MCF 10A (cell line): ENCODE results near the gene RFT1. TPM values are rescaled to one million over a fixed set of nuclear protein-coding genes. Genes with fewer than 3 reads are reported as not detected.
A peak's percentile ranks its signal among the peaks of the same experiment; 100 is the strongest.

ENCODE experiments used
- BruUV-seq: library from RNA; stranded (reverse); fragments of 400-500 nt; replicated peaks from 2 replicates; lab custom pipeline; 2021; lab: Mats Ljungman, UMichigan
- CTCF ChIA-PET: fragments of 300-600 bp; sonication (Branson Sonifier 250); formaldehyde crosslinking; extraction: SDS; loops from one replicate; lab custom pipeline; 2021; ENCODE audit warnings: antibody characterized with exemption, inconsistent platforms; lab: Yijun Ruan, JAX
- POLR2A ChIA-PET: fragments of 300-600, 350-650 bp; sonication (Branson Sonifier 250); formaldehyde crosslinking; extraction: SDS; loops from one replicate; lab custom pipeline; 2020; ENCODE audit warnings: antibody characterized with exemption, inconsistent platforms; lab: Yijun Ruan, JAX
- DNase-seq: peaks from one replicate; pipeline ENCODE4 v3.0.0-alpha.2; 2018; ENCODE audit not compliant: unreplicated experiment
- H3K27ac Mint-ChIP-seq: one replicate; pipeline ENCODE4 v1.8.0; 2022; ENCODE audit warnings: mild to moderate bottlenecking, low read depth, mixed read lengths; ENCODE audit not compliant: unreplicated experiment
- H3K27me3 Mint-ChIP-seq: one replicate; pipeline ENCODE4 v1.8.0; 2022; ENCODE audit warnings: mixed read lengths; ENCODE audit not compliant: insufficient read depth, unreplicated experiment
- H3K36me3 Mint-ChIP-seq: one replicate; pipeline ENCODE4 v1.8.0; 2022; ENCODE audit warnings: mild to moderate bottlenecking, moderate library complexity, mixed read lengths; ENCODE audit not compliant: insufficient read depth, unreplicated experiment
- H3K4me1 Mint-ChIP-seq: one replicate; pipeline ENCODE4 v1.8.0; 2022; ENCODE audit warnings: mixed read lengths; ENCODE audit not compliant: insufficient read depth, unreplicated experiment
- H3K4me3 Mint-ChIP-seq: one replicate; pipeline ENCODE4 v1.8.0; 2022; ENCODE audit warnings: mild to moderate bottlenecking, moderate library complexity, mixed read lengths; ENCODE audit not compliant: unreplicated experiment
- H3K9me3 Mint-ChIP-seq: one replicate; pipeline ENCODE4 v1.8.0; 2022; ENCODE audit warnings: mixed read lengths; ENCODE audit not compliant: unreplicated experiment
- CTCF ChIP-seq: fragments of 200-600 bp; IDR thresholded peaks from one replicate; pipeline ENCODE4 v1.8.0; 2022; ENCODE audit warnings: antibody characterized with exemption, mild to moderate bottlenecking; ENCODE audit not compliant: unreplicated experiment
- intact Hi-C: fragments of 100-400 bp; cut with micrococcal nuclease; formaldehyde crosslinking; loops from 2 replicates; pipeline ENCODE4 v1.14.1; 2022
- total RNA-seq: library from RNA; stranded (reverse); gene quantifications from 2 replicates; pipeline ENCODE4 v1.2.3, GENCODE V29; 2022

RFT1 gene
- total RNA-seq, 1 experiment from 2014 or later = 42.7 TPM

GRCh38 chr3:53154881-53155285 lies 24.6 kb upstream of the RFT1 start:
- no peaks in the 10 kb centered on the region for H3K27me3 Mint-ChIP-seq
- POLR2A ChIA-PET = interaction anchor here (0.6 to 2.0 kb wide), 2 partner anchors 16 to 24 kb away, joined by 3 to 6 read pairs; no protein-coding TSS in a partner anchor
- peaks cover 21% of the 10 kb centered on the region for H3K4me1 Mint-ChIP-seq
- BruUV-seq = no TSS peak
- H3K4me3 Mint-ChIP-seq = no peak overlapping the region
- no peak for TF ChIP-seq CTCF
- peak; percentile 56 for DNase-seq
- CTCF ChIA-PET = interaction anchor here (0.5 to 2.9 kb wide), 3 partner anchors 21 to 162 kb away, joined by 3 to 11 read pairs (median 7); no protein-coding TSS in a partner anchor
- intact Hi-C loops = no loop called here
- H3K27ac Mint-ChIP-seq = no peak overlapping the region
- no peaks in the 10 kb centered on the region for H3K9me3 Mint-ChIP-seq
- peaks cover 9% of the 10 kb centered on the region for H3K36me3 Mint-ChIP-seq

- H3K36me3 Mint-ChIP-seq = peaks cover 9% of the 10 kb centered on the region
- H3K27me3 Mint-ChIP-seq = no peaks in the 10 kb centered on the region
- H3K9me3 Mint-ChIP-seq = no peaks in the 10 kb centered on the region
- no TSS peak for BruUV-seq
- TF ChIP-seq CTCF = no peak
- H3K27ac Mint-ChIP-seq = no peak overlapping the region
- ChIA-PET POLR2A (no interaction called here), CTCF (interaction anchor here (0.9 to 2.9 kb wide), 2 partner anchors 20 to 42 kb away, joined by 7 to 11 read pairs; no protein-coding TSS in a partner anchor)
- intact Hi-C loops = no loop called here
- no peak overlapping the region for H3K4me3 Mint-ChIP-seq
- no peak for DNase-seq
- peaks cover 22% of the 10 kb centered on the region for H3K4me1 Mint-ChIP-seq
Observed at GRCh38 chr3:53153980-53154379, 23.7 kb upstream of the RFT1 start.

- intact Hi-C loops = no loop called here
- no peak overlapping the region for H3K4me3 Mint-ChIP-seq
- no peak for TF ChIP-seq CTCF
- CTCF ChIA-PET = interaction anchor here (1.2 to 2.9 kb wide), 2 partner anchors 19 to 43 kb away, joined by 4 to 11 read pairs; no protein-coding TSS in a partner anchor
- H3K27me3 Mint-ChIP-seq = no peaks in the 10 kb centered on the region
- no peak overlapping the region for H3K27ac Mint-ChIP-seq
- no TSS peak for BruUV-seq
- peaks cover 9% of the 10 kb centered on the region for H3K36me3 Mint-ChIP-seq
- POLR2A ChIA-PET = no interaction called here
- H3K9me3 Mint-ChIP-seq = no peaks in the 10 kb centered on the region
- DNase-seq = no peak
- peaks cover 22% of the 10 kb centered on the region for H3K4me1 Mint-ChIP-seq
Observed at GRCh38 chr3:53153264-53153823, 23.1 kb upstream of the RFT1 start.

- Mint-ChIP-seq H3K9me3 (no peaks in the 10 kb centered on the region), H3K36me3 (peaks cover 9% of the 10 kb centered on the region), H3K4me1 (peaks cover 22% of the 10 kb centered on the region), H3K4me3 (no peak overlapping the region), H3K27ac (no peak overlapping the region), H3K27me3 (no peaks in the 10 kb centered on the region)
- no TSS peak for BruUV-seq
- intact Hi-C loops = no loop called here
- no peak for DNase-seq
- POLR2A ChIA-PET = no interaction called here
- CTCF ChIA-PET = interaction anchor here (1.2 to 2.9 kb wide), 2 partner anchors 18 to 44 kb away, joined by 4 to 11 read pairs; no protein-coding TSS in a partner anchor
- TF ChIP-seq CTCF = no peak
Observed at GRCh38 chr3:53151870-53152660, 21.8 kb upstream of the RFT1 start.
